Measurements from ENCODE around the gene DPYD. TPM values are rescaled to one million over a fixed set of nuclear protein-coding genes. Genes with fewer than 3 reads are reported as not detected.
A peak's percentile ranks its signal among the peaks of the same experiment; 100 is the strongest.

DPYD gene
- total RNA-seq, 1 experiment from 2014 or later = 9.1 TPM

DNA sequence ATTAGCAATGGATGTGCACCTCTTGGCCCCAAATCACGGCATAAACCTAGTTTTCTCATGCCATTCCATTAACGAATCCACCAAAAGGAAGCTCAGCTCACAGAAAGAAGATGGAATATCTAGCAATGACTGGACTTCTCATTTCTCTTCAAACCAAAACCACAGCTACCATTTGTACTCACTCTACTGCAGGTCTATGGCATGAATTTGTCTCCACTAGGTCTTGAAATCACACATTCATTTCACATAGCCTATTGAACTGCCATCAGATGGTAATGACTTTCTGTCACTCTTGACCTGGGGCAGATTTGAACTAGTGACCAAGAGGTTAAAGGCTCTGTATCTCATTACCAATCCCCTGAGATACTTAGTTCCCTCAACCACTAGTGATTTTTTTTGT lies 382.7 kb downstream of the DPYD start:
- no peak for DNase-seq (ENCODE audit: low read depth)

DNA sequence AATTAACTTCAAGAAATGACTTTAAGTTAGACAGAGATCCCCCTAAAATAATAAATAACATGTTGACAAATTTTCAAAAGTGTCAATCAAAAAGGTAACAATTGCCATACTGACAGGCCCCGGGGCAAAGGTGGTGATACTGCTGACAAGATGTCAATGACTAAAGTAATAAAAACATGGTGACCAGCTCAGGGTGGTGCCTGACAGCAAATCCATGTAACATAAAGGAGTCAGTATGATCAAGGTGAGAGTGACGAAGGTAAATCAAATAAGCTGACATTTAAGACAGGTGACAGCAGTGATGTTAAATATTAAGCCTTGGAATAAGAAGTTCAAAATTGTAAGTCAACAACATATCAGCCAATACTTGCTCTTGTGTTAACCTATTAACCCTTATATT lies 387.5 kb downstream of the DPYD start:
- no peak for DNase-seq (ENCODE audit: low read depth)

DNA sequence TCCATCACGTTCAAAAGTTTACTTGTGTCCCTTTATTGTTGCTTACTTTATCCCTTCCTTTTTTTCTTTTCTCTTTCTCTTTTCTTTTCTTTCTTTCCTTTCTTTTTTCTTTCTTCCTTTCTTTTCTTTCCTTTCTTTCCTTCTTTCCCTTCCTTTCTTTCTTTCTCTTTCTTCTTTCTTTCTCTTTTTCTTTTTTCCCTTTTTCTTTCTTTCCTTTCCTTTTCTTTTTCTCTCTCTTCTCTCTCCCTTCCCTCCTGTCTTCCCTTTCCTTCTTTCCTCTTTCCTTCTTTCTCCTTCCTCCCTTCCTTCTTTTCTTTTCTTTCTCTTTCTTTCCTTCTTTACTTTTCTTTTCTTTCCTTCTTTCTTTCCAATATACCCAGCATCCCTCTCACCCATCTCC lies 391.2 kb downstream of the DPYD start:
- no peak for DNase-seq (ENCODE audit: low read depth)

DNA sequence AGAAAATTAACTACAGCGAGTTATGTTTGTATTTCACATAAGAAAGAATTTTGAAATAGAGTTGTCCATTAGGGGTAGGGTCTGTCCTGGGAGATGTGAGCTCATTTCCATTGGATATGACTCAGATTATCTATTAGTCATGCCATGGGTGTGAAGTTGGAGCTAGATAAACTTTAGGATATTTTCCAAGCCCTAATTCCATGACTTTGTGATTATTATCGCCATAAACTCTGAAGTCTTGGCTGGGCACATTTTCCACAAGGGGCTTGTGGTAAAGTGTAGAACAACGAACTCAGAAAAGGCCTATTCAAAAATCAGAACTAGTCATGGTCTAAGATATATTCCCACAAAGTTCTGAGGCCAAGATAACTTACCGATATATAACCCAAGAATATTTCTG lies 396.6 kb downstream of the DPYD start:
- DNase-seq (ENCODE audit: low read depth) = no peak

DNA sequence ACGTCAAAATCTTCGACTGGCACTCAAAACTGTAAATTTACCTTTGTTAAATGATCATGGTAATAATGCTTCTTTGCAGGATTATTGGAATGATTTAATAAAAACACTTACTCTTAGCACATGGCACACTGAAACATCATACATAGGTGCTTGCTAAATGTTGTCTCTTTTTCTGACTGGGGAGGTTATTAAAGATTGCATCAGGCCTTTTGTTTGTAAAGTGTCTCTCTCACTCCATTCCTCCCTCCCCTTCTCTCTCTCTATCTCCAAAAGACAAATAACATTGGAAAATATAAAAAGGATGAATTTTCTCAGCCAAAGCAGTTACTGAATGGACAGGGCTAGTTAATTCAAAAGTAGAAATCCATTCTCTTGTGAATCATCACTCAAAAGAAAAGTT lies 404.2 kb downstream of the DPYD start:
- no peak for DNase-seq (ENCODE audit: low read depth)

DNA sequence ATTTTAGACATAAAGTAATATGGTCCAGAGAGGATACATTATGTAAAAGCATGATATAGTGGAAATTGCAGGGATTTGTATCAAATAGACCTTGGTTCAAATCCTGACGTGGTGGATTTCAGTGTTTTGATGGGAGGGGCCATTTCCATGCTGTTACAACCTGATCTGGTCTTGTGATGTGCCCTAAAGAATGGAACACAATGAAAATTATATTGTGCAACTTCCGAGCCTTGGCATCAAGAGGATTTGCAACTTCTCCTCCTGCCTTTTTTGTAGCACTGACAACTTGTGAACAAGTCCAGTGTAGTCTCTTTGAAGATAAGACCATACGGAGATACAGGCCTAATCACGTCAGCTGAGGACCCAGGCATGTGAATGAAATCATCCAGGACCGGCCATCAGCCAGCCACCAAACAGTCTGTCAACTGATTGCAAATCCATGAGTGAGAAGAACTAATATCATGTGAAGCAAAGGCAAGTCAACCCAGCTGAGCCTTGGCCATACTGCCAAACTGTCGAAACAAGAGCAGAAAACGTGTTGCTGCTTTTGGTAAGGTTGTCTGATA lies 412.1 kb downstream of the DPYD start:
- no peak for DNase-seq (ENCODE audit: low read depth)

DNA sequence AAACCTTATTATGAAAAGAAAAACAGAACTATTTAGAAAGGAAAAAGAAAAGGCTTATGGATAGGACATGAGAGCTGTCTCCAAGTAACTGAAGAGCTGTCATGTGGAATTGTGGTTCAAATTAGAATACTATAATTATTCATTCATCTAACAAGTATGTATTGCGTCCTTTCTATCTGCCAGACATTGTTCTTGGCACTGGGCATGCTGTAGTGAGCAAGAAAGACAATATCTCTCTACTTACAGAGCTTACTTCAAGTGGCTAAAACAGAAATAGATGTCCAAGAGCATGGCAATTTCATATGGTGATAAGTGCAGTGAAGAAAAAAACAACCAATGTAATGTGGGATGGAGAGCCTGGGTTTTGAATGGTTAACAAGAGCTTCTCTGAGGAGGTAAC lies 413.0 kb downstream of the DPYD start:
- DNase-seq (ENCODE audit: low read depth) = no peak

DNA sequence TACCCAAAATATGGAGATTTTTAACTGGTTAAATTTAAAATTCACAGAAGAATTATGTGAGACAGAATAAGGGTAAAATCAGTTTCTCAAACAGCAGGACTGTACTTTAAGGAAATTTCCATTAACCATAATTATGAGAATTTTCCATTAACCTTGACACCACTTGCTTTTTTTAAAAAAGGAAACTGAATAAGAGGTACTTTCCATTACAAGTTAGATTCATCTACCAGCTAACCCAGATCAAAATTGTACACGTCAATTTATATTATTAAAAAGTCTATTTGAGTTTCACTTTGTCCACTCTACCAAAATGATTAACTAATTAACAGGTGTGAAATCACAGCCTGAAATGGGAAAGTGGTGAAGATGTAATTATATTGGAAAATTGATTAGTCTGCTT lies 414.5 kb downstream of the DPYD start:
- no peak for DNase-seq (ENCODE audit: low read depth)

DNA sequence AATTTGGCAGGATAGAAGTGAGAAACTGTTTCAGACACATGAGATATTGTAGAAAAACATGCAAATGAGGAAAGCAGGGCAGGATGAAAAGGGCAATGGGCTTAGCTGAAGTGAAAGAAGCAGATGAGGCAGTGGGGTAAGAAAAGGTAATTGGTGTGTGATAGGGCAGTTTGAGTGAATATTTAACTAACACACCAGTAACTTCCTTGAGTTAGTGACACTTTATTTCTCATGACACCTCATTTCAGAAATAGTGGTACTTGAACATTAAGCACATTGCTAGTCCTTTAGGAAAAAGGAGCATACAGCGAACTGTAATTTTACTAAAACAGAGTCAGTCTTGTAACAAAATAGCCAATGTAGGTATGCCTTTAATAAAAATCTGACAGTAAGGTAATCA lies 415.0 kb downstream of the DPYD start:
- DNase-seq (ENCODE audit: low read depth) = no peak

DNA sequence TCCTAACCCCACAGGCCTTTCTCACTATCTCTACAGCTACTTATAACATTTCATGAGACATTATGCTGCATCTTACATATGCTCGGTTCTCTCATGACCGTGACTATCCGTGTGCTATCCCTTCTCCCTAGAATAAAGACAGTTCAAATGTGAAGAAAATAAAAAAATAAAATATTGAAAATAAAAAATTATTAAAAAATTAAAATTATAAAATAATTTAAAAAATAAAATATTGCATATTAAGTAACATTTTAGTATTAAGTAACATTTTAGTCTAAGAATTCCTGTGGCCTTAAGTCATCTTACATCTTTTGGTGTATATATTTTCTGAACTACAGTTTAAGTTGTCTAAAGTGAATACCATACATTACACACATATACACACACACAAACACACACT lies 415.5 kb downstream of the DPYD start:
- DNase-seq (ENCODE audit: low read depth) = no peak

DNA sequence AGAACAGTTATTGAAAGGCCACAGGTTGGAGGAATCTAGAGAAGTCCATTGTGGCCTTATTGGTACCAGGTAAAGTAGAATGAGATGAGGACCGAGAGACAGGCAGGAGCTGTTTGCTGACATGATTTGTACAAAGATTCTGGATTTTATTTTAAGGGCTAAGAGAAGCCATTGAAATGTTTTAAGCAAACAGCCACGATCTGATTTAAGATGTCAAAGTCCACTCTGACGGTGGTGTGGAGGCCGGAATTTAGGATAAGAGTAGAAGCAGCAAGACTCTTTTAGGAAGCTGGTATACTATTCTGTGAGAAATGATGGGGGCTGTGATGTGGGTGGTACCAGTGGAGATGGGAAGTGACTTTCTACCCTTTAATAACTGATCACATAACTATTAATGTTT lies 418.5 kb downstream of the DPYD start:
- no peak for DNase-seq (ENCODE audit: low read depth)

DNA sequence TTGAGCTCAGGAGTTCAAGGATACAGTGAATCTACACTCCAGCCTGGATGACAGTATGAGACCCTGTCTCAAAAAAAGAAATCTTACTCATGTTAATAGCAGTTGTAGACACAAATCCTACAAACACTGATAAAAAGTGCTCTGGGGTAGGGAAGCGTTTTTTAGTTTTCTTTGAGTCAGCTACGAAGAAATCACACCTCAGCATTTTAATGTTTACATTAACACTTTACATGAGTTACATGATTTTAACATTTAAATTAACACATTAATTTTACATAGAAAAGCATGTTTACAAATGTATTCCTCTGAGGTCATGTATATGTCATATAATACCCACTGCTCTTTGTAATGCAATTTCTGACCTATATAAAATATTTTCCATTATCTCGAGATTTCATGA lies 419.2 kb downstream of the DPYD start:
- no peak for DNase-seq (ENCODE audit: low read depth)

DNA sequence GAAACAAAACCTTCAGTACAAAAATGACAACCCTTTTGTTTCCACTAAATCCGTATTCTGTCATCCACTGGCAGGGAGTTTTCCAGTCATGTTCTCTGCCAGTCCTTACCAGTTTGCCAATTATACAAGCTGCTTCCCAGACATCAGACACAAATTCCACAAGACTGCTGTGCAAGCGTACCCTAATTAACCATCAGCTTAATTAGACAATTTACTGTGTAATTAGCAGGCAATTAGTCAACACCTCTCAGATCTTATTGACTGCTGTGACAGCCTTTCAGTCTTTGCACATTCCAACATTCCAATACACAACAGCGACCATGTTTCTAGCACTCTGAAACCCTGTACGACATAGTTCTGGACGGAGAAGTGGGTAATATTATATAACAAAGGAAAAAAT lies 420.1 kb downstream of the DPYD start:
- no peak for DNase-seq (ENCODE audit: low read depth)

DNA sequence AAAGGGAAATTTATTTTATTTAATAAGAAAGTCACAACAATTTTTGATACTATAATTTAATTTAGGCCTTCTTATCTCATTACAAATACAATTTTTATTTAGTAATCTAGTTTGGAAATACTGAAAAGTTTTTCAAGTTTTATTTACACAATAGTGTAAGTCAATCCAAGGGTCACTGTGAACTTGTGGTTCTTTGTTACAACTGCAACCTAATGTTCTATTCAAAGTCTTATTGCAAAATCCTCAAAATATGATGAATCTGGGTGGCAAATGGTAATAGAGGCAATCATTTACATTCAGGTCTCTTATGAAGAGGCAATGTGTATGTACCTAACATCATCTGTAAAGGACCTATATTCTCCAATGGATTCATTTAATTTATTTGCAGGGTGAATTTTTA lies 421.2 kb downstream of the DPYD start:
- no peak for DNase-seq (ENCODE audit: low read depth)

DNA sequence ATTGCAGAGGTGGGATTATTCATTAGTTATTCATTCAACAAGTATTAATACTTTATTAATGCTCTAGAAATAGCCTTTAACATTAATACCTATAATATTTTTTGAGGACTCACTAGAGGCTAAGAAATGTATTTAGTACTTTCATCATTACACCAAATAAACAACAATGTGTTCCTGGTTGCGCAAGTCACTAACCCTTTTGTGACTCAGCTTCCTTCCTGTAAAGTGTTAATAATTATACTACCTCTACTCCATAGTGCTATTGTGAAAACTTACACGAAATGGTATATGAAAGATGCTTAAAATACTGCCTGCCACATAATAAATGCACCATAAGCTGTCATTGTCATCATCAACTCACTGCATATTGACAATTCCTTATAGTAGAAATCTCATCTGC lies 431.0 kb downstream of the DPYD start:
- DNase-seq (ENCODE audit: low read depth) = peak; percentile 28

DNA sequence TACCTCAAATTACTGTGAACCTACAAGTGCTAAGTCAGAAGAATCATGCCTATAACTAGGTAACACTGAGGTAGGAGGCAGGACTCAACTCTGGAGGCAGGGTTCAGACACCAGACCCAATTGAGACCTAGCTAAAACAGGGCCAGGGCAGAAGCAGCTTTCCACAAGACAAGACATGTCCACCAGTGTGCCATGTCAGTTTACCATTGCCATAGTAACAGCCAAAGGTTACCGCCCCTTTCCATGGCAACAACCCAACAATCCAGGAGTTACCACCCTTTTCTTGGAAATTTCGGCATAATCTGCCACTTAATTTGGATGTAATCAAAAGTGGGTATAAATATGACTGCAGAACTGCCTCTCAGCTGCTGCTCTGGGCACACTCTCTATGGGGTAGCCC lies 432.3 kb downstream of the DPYD start:
- no peak for DNase-seq (ENCODE audit: low read depth)

DNA sequence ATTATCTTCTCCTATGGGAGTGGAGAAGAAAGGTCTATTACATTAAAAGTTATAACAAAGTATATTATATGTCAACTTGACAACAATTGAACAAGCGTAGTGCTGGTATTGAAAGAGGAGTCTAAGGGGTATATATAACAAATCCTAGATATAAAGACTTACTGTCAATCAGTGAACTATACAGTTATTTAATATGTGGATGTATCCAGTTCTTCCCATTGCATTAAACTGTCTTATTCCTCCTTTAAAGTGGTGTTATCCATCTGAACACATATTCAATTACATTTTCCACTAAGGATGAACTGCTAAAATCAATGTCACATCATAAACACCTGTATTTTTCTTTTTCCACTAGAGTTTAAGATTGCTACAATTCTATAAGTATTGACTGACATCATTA lies 438.8 kb downstream of the DPYD start:
- DNase-seq (ENCODE audit: low read depth) = no peak

DNA sequence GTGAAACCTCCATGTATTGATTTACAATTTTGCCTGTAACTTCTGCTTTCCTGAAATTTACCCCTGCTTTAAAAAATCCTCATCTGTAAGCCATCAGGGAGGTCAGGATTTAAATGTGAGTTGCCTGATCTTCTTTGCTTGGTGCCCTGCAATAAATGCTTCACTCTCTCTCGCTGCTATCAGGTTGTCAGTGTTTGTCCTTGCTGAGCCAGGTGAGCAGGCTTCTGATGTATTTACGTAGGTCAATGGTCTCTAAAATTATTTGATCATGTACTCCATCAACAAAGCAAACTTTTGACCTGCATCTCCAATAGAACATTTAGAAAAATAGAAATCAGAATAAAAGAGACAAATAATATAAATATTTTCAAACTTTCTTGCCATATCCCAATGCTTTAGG lies 453.4 kb downstream of the DPYD start:
- no peak for DNase-seq (ENCODE audit: low read depth)

DNA sequence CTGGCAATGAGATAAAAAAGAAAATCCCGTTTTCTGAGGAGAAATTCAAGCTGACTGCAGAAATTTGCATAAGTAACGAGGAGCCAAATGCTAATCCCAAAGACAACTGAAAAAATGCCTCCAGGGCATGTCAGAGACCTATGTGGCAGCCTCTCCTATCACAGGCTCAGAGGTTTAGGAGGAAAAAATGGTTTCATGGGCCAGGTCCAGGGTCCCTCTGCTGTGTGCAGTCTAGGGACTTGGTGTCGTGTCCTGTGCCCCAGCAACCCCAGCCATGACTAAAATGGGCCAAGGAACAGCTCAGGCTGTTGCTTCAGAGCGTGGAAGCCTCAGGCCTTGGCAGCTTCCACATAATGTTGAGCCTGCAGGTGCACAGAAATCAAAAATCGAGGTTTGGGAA lies 456.5 kb downstream of the DPYD start:
- DNase-seq (ENCODE audit: low read depth) = no peak

DNA sequence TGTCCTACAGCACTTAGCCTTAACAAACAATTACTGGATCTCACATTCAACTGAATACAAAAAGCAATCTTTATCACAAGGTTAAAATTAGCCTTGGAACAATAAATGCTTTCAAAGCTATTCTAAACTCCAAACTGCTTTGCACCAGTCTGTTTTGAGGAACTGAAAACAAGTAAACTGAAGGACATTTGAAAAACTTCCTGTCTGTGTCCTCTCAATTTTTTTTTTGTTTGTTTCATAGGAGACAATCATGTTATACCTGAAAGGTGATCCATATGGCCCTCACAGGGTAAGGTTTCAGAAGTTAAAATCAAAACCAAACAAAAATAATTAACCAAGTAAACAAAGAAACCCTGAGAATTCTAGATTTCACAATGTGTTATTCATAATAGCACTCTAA lies 459.1 kb downstream of the DPYD start:
- no peak for DNase-seq (ENCODE audit: low read depth)

DNA sequence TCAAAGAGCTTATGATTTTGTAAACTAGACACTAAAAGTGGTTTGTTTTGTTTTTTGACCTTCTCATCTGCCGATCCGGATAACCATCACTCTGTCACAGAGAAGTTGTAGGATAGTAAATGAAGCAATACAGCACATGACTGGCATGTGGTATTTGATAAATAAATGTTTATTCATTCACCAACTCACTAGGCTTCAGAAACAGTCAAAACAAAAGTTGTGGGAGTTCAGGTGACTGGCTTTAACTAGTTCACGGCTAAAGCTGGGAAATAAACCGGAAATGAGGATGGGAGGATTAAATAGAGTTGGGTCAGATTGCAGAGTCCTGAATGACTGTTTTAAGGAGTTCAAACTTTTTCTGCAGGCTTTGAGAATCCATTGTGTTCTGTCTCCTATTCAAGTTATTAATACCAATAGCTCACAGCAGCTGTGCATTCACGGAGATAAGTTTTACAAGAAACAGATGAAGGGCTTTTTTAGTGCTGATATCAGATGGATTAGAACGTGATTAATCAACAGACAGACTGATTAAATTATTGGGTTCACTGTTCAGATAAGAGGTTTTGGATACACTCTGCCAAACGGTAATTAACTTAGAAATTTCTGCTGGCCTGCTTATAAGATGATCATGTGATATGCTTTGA lies 463.3 kb downstream of the DPYD start:
- no peak for DNase-seq (ENCODE audit: low read depth)

DNA sequence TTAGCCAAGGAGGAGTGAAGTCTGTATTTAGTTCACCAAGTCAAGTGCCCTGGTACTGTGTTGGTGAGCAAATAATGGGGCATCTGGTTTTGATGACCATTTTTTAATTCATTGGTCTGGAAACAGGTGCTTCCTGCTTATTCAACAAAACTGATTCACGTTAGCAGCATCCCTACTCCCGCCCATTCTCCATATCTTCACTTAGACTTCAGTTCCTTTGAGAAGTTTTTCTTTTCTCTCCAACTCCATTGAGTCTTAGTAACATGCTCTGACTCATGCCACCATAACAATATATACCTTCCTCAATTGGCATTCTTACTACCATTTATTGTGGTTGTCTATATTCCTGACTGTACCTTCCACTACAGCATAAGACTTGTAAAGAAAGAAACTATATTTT lies 468.9 kb downstream of the DPYD start:
- DNase-seq (ENCODE audit: low read depth) = no peak

DNA sequence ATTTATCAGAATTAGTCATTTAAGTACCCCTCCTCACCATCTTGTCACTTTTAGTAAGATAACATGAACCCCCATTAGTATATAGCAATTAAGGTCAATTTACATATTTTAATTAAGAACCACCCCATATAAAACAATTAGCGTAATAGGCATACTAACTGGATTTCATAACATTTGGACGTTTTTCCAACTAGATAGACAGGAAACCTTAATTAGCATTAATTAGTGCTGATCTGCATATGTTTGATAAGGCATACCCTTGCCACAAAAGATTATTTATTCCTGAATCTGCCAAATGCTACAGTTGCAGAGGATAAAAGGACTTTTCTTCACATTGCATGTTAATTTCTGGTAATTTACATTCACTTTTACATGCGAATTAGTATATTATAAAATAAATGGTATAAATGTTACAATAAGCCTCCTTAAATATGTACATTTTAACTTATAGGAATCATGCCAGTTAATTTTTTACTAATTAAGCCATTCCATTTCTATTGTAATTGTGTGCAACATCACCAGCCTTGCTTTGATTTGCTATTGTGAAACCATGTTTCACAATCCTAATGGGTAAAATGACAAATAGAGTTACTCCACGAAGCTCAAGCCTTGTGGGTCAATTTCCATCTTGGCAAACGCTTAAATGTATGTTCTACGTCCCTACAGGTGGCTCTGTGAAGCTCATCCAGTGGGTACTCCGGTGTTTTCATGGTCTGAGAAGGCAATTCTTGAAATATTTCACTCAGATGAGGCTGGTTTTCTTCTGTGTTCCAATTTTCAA lies 469.6 kb downstream of the DPYD start:
- DNase-seq (ENCODE audit: low read depth) = no peak

DNA sequence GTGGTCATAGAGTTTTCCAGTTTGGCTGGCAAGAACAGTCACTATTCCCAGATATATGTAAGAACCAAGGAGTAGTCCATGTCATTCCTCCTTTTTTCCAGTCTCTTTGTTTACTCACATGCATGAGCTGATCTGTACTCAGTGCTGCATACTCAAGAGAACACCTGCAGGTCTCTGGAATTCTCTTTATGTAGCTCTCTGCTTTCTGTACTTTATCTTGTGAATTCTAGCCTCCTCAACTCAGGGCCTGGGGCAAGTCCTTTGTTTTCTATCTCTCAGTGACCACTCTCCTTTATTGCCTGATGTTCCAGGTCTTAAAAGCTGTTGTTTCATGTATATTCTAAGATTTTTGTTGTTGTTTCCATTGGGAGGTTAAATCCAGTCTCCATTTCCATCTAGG lies 478.9 kb downstream of the DPYD start:
- no peak for DNase-seq (ENCODE audit: low read depth)

All from Daoy (cell line).